Measurements from ENCODE around the gene CYP26B1.

Gene CYP26B1

DNA sequence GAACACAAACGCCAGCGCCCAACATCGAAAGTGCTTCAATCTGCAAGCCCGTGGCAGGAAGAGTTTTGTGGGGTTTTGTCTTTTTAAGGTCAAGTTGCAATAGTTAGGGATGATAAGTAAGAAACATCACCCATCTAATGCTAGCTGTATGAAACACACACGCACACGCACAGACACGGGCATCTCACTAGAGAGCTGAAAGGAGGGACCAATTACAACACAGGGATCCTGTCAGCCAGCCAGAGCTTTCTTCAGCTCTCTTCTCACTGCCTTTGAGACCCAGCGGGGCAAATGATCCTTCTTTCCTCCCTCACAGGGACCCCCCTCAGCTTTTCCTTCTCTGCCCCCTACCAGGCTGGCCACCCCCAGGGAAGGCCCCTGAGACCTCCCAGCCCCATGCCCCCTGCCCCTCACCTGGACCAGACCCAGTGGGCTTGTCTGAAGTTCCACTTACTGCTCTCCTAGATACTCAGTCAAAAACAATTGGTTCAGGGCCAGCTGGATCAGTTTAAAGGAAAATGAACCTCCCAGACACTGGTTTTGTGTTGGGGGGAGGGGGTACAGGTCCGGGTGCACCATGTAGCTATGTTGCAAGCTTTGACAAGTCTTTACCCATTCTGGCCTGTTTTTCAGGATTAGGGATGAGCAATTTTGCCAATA, 17.9 kb downstream of the CYP26B1 start:
- DNase-seq (ENCODE audit: low read depth) = no peak

DNA sequence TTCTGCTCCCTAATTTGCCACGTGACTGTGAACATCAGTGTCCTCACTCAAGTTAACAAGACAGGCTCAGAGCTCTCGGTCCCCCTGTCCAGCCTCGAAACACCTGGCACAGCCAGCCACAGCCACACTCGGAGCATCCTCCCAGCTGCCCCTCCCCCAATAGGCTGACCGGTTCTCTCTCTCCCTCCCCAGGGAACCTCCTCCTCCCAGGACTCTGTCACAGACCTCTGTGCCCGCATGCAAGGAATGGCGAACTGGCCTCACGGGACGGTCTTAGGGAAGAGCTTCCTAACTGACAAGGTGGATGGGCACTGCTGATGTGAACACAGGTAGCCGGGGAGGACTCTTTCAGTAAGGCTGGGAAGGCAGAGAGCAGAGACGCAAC, 18.8 kb downstream of the CYP26B1 start:
- DNase-seq (ENCODE audit: low read depth) = no peak

DNA sequence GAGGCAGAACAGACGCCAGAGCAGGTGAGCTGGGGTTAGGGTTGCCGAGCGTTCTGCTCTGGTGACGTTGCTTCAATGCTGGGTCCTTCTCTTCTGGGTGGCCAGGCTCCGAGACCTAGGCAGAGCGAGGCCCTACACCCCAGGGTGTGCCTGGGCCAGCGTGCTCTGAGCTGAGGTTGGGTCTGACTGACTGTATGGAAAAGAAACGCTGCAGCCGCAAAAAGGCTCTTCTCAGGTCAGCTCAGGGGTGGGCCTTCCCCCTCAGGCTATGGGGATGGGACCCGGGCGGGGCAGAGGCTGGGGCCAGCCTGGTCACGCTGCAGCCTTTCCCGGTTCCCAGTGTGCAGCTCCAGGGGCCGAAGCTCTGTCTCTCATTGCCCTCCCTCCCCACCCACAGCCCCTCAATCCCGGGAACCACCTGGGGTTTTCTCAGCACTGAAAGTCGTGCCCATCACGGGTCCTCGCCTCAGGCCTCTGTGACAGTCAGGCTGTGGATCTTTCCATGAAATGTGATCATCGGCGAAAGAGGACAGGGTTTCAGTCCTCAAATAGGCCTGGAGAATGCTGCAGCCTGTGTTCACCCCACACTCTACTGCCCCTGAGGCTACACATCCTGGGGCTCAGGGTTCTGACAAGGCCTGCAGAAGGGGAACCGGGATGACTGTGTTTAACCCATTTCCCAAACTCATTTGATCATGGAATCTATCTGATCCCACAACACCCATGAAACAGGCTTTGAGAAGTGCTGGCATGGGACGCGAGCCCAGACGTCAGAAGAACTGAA, 19.4 kb downstream of the CYP26B1 start:
- no peak for DNase-seq (ENCODE audit: low read depth)

- DNase-seq (ENCODE audit: low read depth) = no peak
These were observed 20.1 kb downstream of the CYP26B1 start for GRCh38 chr2:72127401-72128058.

GRCh38 chr2:72126186-72127100, 21.2 kb downstream of the CYP26B1 start:
- DNase-seq (ENCODE audit: low read depth) = no peak

GRCh38 chr2:72124376-72124775, 23.3 kb downstream of the CYP26B1 start:
- no peak for DNase-seq (ENCODE audit: low read depth)

DNA sequence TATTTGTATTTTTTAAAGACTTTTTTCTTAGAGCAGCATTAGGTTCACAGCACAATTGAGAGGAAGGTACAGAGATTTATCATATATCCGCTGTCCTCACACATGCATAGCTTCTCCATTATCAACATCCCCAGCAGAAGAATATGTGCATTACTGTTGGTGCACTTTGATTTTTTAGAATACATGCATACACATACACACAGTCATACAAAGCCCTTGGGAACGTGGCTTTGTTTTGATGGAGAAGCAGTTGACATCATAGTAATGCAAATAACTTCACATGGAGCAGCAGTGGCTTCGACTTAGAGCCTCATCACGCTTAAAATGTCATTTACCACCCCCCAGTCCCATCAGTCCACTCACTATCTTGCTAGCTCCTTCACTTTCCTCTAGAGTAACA, 26.5 kb downstream of the CYP26B1 start:
- DNase-seq (ENCODE audit: low read depth) = no peak

DNA sequence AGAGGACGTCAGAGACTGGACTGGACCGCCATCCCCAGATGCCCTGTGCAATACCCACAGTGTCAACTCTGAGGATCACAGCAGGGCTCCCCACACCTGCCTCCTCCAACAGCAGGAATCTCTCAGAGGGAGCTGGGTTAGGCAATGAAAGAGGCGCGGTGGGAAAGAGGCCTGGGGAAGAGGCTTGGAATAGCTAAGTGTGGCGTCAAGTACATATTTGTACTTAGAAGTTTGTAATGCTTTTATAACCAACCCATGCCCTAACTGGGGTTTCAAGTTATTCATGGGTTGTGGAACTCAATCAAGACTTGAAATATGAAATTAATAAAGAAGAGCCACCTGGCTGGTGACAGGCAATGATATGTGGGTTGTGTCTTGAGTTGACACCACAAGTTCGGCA, 28.7 kb downstream of the CYP26B1 start:
- DNase-seq (ENCODE audit: low read depth) = no peak

GRCh38 chr2:72118386-72118785, 29.3 kb downstream of the CYP26B1 start:
- DNase-seq (ENCODE audit: low read depth) = no peak

GRCh38 chr2:72117718-72118117, 29.9 kb downstream of the CYP26B1 start:
- DNase-seq (ENCODE audit: low read depth) = no peak

GRCh38 chr2:72117029-72117428, 30.6 kb downstream of the CYP26B1 start:
- no peak for DNase-seq (ENCODE audit: low read depth)

- no peak for DNase-seq (ENCODE audit: low read depth)
These were observed 31.6 kb downstream of the CYP26B1 start for GRCh38 chr2:72116081-72116533.

- no peak for DNase-seq (ENCODE audit: low read depth)
These were observed 32.3 kb downstream of the CYP26B1 start for GRCh38 chr2:72115110-72116080.

DNA sequence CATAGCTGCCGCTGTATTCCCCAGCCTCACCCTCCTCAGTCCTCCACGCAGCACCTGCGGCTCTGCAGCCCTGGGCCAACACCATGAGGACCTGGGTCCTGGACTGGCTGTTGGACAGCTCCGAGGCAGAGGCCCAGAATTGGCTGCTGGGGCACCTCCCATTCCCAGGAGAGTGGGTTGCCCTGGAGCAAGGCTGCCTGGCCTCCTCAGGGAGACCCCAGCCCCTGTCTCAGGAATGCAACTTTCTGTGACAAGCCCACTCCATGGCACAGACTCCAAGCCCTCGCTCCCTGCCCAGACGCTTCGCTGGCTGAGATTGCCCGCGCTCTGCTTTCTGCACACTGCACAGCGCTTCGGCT, 33.0 kb downstream of the CYP26B1 start:
- no peak for DNase-seq (ENCODE audit: low read depth)

DNA sequence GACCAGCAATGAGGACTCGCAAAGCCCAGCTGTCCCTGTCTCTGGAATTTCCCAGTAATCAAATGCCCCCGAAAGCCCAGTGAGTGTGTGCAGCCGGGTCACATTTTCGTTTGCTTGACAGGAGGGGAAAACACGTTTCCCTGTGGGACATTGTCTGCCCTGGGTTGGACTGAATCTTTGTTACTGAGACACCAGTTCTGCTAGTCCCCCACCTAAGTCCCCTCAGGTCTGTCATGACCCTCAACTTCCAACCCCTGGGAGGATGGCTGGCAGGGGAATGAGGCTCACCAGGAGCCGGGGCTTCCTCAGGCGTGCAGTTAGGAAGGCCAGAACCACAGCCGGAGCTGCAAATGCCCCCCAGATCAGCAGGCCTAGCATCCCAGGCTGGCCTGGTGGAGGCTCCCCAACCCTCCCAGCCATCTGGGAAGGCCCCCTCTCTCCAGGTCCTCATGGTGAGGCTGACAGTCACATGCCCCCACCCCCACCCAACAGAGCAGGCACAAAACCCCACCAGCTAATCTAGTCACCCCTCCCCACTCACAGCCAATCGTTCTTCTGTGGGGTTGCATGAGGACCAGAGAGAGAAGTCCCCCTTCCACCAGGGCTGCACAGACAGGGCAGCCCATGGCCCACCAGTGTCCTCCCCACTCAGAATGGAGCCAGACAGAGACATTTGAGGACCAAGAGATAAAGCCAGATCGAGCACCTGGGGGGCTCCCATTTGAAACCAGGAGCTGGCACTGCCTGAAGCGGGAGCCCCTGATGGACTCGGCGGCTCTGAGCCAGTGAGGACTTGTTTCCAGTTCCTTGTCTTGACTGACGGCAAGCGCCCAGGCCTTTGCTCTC, 33.6 kb downstream of the CYP26B1 start:
- no peak for DNase-seq (ENCODE audit: low read depth)

- no peak for DNase-seq (ENCODE audit: low read depth)
These were observed 34.4 kb downstream of the CYP26B1 start for GRCh38 chr2:72112981-72113846.

DNA sequence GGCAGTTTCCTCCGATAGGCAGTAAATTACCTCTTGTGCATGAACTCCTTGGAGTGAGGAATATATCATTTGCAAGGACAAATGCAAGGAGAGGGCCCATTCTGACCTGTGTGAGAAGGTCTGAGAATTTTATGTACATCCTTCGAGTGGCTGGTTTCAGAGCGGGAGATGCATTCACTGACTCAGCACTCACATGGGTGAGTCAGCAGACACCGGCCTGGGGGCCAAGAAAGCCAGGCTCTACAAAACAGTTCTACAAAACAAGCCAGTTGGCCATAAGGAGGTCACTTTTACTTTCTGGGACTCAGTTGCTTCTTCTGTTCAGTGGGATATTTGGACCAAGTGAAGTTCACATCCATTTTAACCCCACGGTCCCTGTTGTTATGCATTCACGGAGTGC, 35.3 kb downstream of the CYP26B1 start:
- no peak for DNase-seq (ENCODE audit: low read depth)

DNA sequence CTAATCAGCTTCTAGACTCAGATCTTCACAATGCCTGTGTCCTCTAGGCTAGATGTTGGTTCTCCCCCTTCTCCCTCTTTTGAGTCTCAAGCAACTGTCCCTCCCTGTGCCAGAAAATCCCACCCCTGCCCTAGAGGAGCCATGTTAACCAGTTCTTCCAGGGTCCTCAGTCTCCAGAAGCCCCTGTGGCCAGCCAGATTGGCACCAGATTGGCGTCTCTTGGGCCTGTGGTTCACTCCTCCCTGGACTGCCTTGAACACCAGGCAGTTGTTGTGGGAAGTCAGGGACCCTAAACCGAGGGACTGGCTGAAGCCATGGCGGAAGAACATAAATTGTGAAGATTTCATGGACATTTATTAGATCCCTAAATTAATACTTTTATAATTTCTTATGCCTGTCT, 36.6 kb downstream of the CYP26B1 start:
- no peak for DNase-seq (ENCODE audit: low read depth)

GRCh38 chr2:72109904-72110303, 37.8 kb downstream of the CYP26B1 start:
- no peak for DNase-seq (ENCODE audit: low read depth)

Data from T follicular helper cell (primary cell).